Epithelial cell of esophagus (primary cell): ENCODE measurements around the gene RHOV.

ENCODE experiments used
- DNase-seq: peaks from one replicate; pipeline ENCODE4 v3.0.0; 2010; ENCODE audit warnings: low read depth
- H3K4me3 ChIP-seq: 2 replicates; pipeline ENCODE4 v1.5.1; 2011; ENCODE audit warnings: mild to moderate bottlenecking, low read length, control low read depth
- CTCF ChIP-seq: IDR thresholded peaks from 2 replicates; pipeline ENCODE4 v1.5.1; 2011; ENCODE audit warnings: low read depth, mild to moderate bottlenecking, low read length, control low read depth, inconsistent platforms; ENCODE audit not compliant: insufficient read depth; ENCODE audit errors: missing control alignments

The RHOV gene

DNA sequence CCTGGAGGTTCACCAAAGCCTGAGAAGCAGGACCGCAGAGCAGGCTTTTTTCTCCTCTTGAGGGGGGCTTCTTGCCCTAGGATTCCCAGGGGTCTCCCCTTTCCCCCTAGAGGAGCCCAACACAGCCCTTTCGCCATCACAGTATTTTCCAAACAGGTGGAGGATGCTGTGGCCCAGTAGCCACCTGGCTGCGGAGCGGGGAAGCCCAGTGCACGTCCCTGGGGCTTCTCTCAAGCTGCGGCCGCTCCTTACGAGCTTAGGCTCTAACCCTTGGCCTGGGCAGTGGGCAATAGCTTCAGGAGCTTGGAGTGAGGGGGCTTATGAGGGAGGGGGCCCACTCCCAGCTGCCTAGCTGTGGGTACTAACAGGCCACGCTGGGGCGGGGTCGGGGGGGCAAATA is 43.6 kb upstream of the RHOV start:
- TF ChIP-seq CTCF = no peak
- no peak overlapping the region for H3K4me3 ChIP-seq
- no peak for DNase-seq

DNA sequence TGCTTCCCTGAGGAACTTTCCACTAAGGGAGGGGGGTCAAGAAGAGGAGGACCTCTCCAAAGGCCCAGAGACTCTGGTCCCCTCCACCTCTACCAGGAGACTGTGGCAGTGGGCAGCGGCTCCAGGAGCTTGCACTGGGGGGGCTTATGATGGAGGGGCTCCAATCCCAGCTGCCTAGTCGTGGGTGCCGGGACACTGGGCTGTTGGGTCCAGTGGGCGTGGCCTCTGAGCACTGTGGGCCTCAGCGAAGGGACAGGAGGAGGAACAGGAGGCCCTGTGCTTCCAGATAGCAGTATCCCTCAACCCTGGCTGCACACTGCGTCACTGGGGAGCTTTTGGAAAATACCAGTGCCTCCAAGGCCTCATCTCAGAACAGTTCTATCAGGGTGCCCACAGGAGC is 41.6 kb upstream of the RHOV start:
- no peak overlapping the region for H3K4me3 ChIP-seq
- TF ChIP-seq CTCF = no peak
- no peak for DNase-seq

- no peak for TF ChIP-seq CTCF
Measured at GRCh38 chr15:40915116-40915661, 41.2 kb upstream of the RHOV start.

GRCh38 chr15:40914486-40914885 is 40.5 kb upstream of the RHOV start:
- TF ChIP-seq CTCF = no peak
- no peak for DNase-seq
- no peak overlapping the region for H3K4me3 ChIP-seq

More at GRCh38 chr15:40915116-40915661, 41.2 kb upstream of the RHOV start:
- no peak for DNase-seq
- H3K4me3 ChIP-seq = no peak overlapping the region

GRCh38 chr15:40914013-40914412 is 40.0 kb upstream of the RHOV start:
- H3K4me3 ChIP-seq = no peak overlapping the region
- no peak for TF ChIP-seq CTCF
- DNase-seq = no peak

DNA sequence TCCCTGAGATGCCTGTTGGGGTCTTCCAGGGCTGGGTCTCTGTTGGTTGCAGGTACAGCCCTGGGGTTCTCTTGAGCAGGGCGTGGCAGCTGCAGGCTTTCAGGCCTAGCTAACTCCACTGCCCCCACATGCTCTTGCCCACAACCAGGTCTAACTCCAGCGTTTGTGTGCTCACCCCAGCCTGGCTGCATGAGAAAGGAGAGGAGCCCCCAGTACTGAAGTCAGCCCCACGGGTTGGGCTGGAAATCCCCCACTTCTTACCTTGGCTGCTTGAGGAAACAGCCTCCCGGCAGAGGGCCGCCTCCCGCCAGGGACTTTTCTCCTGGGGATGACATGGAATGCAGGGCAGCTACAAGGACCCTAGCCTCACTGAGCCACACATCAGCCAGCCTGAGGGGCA is 38.4 kb upstream of the RHOV start:
- TF ChIP-seq CTCF = no peak

GRCh38 chr15:40911693-40912092 is 37.7 kb upstream of the RHOV start:
- TF ChIP-seq CTCF = no peak
- no peak overlapping the region for H3K4me3 ChIP-seq
- DNase-seq = no peak

More for the DNA sequence above, 38.4 kb upstream of the RHOV start:
- H3K4me3 ChIP-seq = no peak overlapping the region
- DNase-seq = no peak
